H1 (cell line): ENCODE results near the gene RHEB. TPM values are rescaled to one million over a fixed set of nuclear protein-coding genes. Genes with fewer than 3 reads are reported as not detected.

Experiments
- CTCF ChIA-PET: fragments of 300-600 bp; sonication (Branson Sonifier 250); formaldehyde crosslinking; loops from one replicate; lab custom pipeline; 2021; ENCODE audit not compliant: partially characterized antibody; lab: Charles Lee
- POLR2A ChIA-PET: fragments of 300-600 bp; sonication (Branson Sonifier 250); formaldehyde crosslinking; loops from one replicate; lab custom pipeline; 2021; ENCODE audit warnings: inconsistent platforms; ENCODE audit not compliant: partially characterized antibody; lab: Charles Lee
- DNase-seq, 2 experiments: peaks; one replicate each; pipeline versions ENCODE4 v3.0.0 to v3.0.0-alpha.2; 2010 to 2022; ENCODE audit warnings: low spot score in 2 of 2, low read depth in 1 of 2, mixed read lengths in 1 of 2
- FAIRE-seq: peaks from 2 replicates; lab custom pipeline; 2011; peaks lifted over from hg19 to GRCh38; lab: Jason Lieb, UNC
- H2AFZ ChIP-seq: 2 replicates; pipeline ENCODE4 v1.8.1; 2012; ENCODE audit warnings: low read length, inconsistent platforms
- H2AK5ac ChIP-seq: 2 replicates; pipeline ENCODE4 v1.6.1; 2013; ENCODE audit warnings: low read depth, low read length
- H2BK120ac ChIP-seq: replicated peaks from 2 replicates; pipeline ENCODE3; 2013; ENCODE audit warnings: low read depth, low read length, inconsistent platforms
- H2BK12ac ChIP-seq: 2 replicates; pipeline ENCODE4 v1.6.1; 2013; ENCODE audit warnings: low read depth, low read length
- H2BK15ac ChIP-seq: 2 replicates; pipeline ENCODE4 v1.6.1; 2013; ENCODE audit warnings: low read length
- H2BK20ac ChIP-seq: 2 replicates; pipeline ENCODE4 v1.6.1; 2013; ENCODE audit warnings: low read length
- H2BK5ac ChIP-seq: 2 replicates; pipeline ENCODE4 v1.6.1; 2013; ENCODE audit warnings: low read depth, low read length
- H3K14ac ChIP-seq: 2 replicates; pipeline ENCODE4 v1.6.1; 2013; ENCODE audit warnings: inconsistent platforms; ENCODE audit not compliant: insufficient read length
- H3K18ac ChIP-seq: 2 replicates; pipeline ENCODE4 v1.6.1; 2013; ENCODE audit warnings: low read length; ENCODE audit errors: extremely low read depth
- H3K23ac ChIP-seq: 2 replicates; pipeline ENCODE4 v1.6.1; 2013; ENCODE audit warnings: inconsistent platforms; ENCODE audit not compliant: insufficient read length
- H3K23me2 ChIP-seq: 2 replicates; pipeline ENCODE4 v1.6.1; 2013; ENCODE audit warnings: low read depth, low read length
- H3K27ac ChIP-seq: 2 replicates; pipeline ENCODE4 v1.6.1; 2011; ENCODE audit warnings: low read depth, low read length, inconsistent platforms
- H3K27me3 ChIP-seq, 4 experiments: replicated peaks in 1 of 4; 1 replicate in 1 of 4; 2 replicates in 3 of 4; pipeline versions ENCODE4 v1.6.1 to v1.8.1; 2011 to 2013; ENCODE audit warnings: low read length in 3 of 4, mild to moderate bottlenecking in 3 of 4, inconsistent platforms in 2 of 4, mixed read lengths in 2 of 4, moderate library complexity in 1 of 4; ENCODE audit not compliant: control insufficient read depth in 3 of 4, insufficient read depth in 3 of 4; ENCODE audit errors: extremely low read depth in 1 of 4
- H3K36me3 ChIP-seq, 4 experiments: 2 replicates each; pipeline versions ENCODE4 v1.6.1 to v1.8.1; 2011 to 2013; ENCODE audit warnings: mild to moderate bottlenecking in 4 of 4, low read length in 3 of 4, moderate library complexity in 2 of 4, control low read depth in 1 of 4, inconsistent platforms in 1 of 4; ENCODE audit not compliant: insufficient read depth in 4 of 4, control insufficient read depth in 2 of 4
- H3K4ac ChIP-seq: replicated peaks from 2 replicates; pipeline ENCODE3; 2013; ENCODE audit warnings: low read length, low read depth, mixed read lengths, inconsistent platforms; ENCODE audit not compliant: insufficient read length
- H3K4me1 ChIP-seq, 4 experiments: replicated peaks in 1 of 4; 1 replicate in 1 of 4; 2 replicates in 3 of 4; pipeline versions ENCODE4 v1.6.1 to v1.8.1; 2011 to 2013; ENCODE audit warnings: low read length in 3 of 4, inconsistent platforms in 2 of 4, mixed read lengths in 1 of 4; ENCODE audit not compliant: insufficient read depth in 4 of 4, control insufficient read depth in 3 of 4
- H3K4me2 ChIP-seq, 2 experiments: 2 replicates each; pipeline versions ENCODE4 v1.6.1 to v1.8.1; 2011 to 2013; ENCODE audit warnings: low read depth in 2 of 2, low read length in 2 of 2, control low read depth in 1 of 2, inconsistent platforms in 1 of 2, mild to moderate bottlenecking in 1 of 2; ENCODE audit not compliant: insufficient read depth in 1 of 2
- H3K4me3 ChIP-seq, 4 experiments: fragments of 200-600, 300-600 bp in 1 of 4; sonication (generic), shearing (Covaris generic), sonication (Bioruptor Twin) in 1 of 4; 2 replicates each; pipeline versions ENCODE4 v1.5.1 to v1.8.1; 2011 to 2016; ENCODE audit warnings: low read length in 4 of 4, low read depth in 3 of 4, control low read depth in 2 of 4, inconsistent platforms in 2 of 4, mild to moderate bottlenecking in 2 of 4, mixed read lengths in 1 of 4, moderate library complexity in 1 of 4; ENCODE audit not compliant: insufficient read depth in 2 of 4; ENCODE audit errors: extremely low read depth in 1 of 4
- H3K56ac ChIP-seq: replicated peaks from 2 replicates; pipeline ENCODE3; 2013; ENCODE audit warnings: low read depth, mild to moderate bottlenecking, mixed read lengths, low read length, inconsistent platforms; ENCODE audit not compliant: insufficient read length
- H3K79me1 ChIP-seq: 2 replicates; pipeline ENCODE4 v1.6.1; 2013; ENCODE audit warnings: low read depth, low read length, control low read depth
- H3K79me2 ChIP-seq, 2 experiments: 2 replicates each; pipeline versions ENCODE4 v1.6.1 to v1.8.1; 2012 to 2013; ENCODE audit warnings: low read length in 2 of 2, mild to moderate bottlenecking in 2 of 2, inconsistent platforms in 1 of 2; ENCODE audit not compliant: insufficient read depth in 2 of 2, control insufficient read depth in 1 of 2
- H3K9ac ChIP-seq, 4 experiments: replicated peaks in 1 of 4; 1 replicate in 1 of 4; 2 replicates in 3 of 4; pipeline versions ENCODE4 v1.6.1 to v1.8.1; 2011 to 2013; ENCODE audit warnings: low read depth in 3 of 4, low read length in 3 of 4, control low read depth in 2 of 4, mild to moderate bottlenecking in 2 of 4, moderate library complexity in 2 of 4, inconsistent platforms in 1 of 4; ENCODE audit errors: extremely low read depth in 1 of 4
- H3K9me3 ChIP-seq, 2 experiments: 2 replicates each; pipeline versions ENCODE4 v1.6.1 to v1.8.1; 2012 to 2013; ENCODE audit warnings: mild to moderate bottlenecking in 2 of 2, moderate library complexity in 2 of 2, control low read depth in 1 of 2, inconsistent platforms in 1 of 2, low read depth in 1 of 2, low read length in 1 of 2, mixed read lengths in 1 of 2; ENCODE audit not compliant: insufficient read depth in 2 of 2
- H4K20me1 ChIP-seq, 2 experiments: replicated peaks in 1 of 2; 2 replicates each; pipeline versions ENCODE3 to v1.8.1; 2011 to 2013; ENCODE audit warnings: inconsistent platforms in 2 of 2, low read length in 2 of 2, mild to moderate bottlenecking in 1 of 2; ENCODE audit not compliant: insufficient read depth in 2 of 2, control insufficient read depth in 1 of 2
- H4K5ac ChIP-seq: 2 replicates; pipeline ENCODE4 v1.6.1; 2013; ENCODE audit warnings: low read length, low read depth, mixed read lengths, inconsistent platforms; ENCODE audit not compliant: insufficient read length
- H4K8ac ChIP-seq: 2 replicates; pipeline ENCODE4 v1.8.0; 2013; ENCODE audit warnings: mild to moderate bottlenecking, moderate library complexity, low read length, inconsistent platforms; ENCODE audit not compliant: insufficient read depth; ENCODE audit errors: extremely low read depth
- H4K91ac ChIP-seq: replicated peaks from 2 replicates; pipeline ENCODE3; 2013; ENCODE audit warnings: low read length, mixed read lengths, inconsistent platforms; ENCODE audit not compliant: insufficient read length
- CTBP2 ChIP-seq: IDR thresholded peaks from 2 replicates; pipeline ENCODE4 v1.7.0; 2011; ENCODE audit warnings: borderline replicate concordance, mild to moderate bottlenecking, moderate library complexity, mixed read lengths, low read length; ENCODE audit not compliant: insufficient read depth, insufficient read length
- SIRT6 ChIP-seq: IDR thresholded peaks from one replicate; pipeline ENCODE4 v1.7.1; 2012; ENCODE audit warnings: low read length, inconsistent platforms
- TCF12 ChIP-seq: IDR thresholded peaks from 2 replicates; pipeline ENCODE4 v1.6.1; 2011; ENCODE audit warnings: low read depth, mild to moderate bottlenecking, low read length
- WGBS, 2 experiments: shearing (Covaris generic) in 1 of 2; methylation state at CpG; one replicate each; pipeline versions ENCODE4 v1.1.6 to v1.1.7; 2013 to 2015; ENCODE audit warnings: low lambda C conversion rate in 2 of 2, mixed read lengths in 2 of 2, inconsistent platforms in 1 of 2, low coverage in 1 of 2, missing lambda C conversion rate in 1 of 2; ENCODE audit not compliant: insufficient replicate concordance in 2 of 2, insufficient coverage in 1 of 2, insufficient read length in 1 of 2; ENCODE audit errors: extremely low coverage in 1 of 2, missing lambda C conversion rate in 1 of 2; 5-methylcytosine and 5-hydroxymethylcytosine counted together
- polyA plus RNA-seq, 7 experiments: library from polyadenylated mRNA; depleted of rRNA in 3 of 7; stranded (reverse) in 5 of 7; unstranded in 2 of 7; fragments of >200 nt in 5 of 7; fragments of 200-250 nt in 2 of 7; gene quantifications; 1 replicate in 5 of 7; 2 replicates in 1 of 7; 4 replicates in 1 of 7; pipeline versions ENCODE4 v1.2.1 to v1.2.3, GENCODE V29; 2011 to 2013; ENCODE audit warnings: missing spikeins in 2 of 7, mixed read lengths in 2 of 7
- total RNA-seq: library from RNA; stranded (reverse); fragmentation: NEBNext Ultra II Directional; extraction: Animal tissue kit (Norgen Biotek cat#: 25700); gene quantifications from 2 replicates; pipeline ENCODE4 v1.2.1, GENCODE V29; 2021

RHEB gene
- total and polyA plus RNA-seq, 2 of the 8 experiments (the other 6 are each of a cell fraction or from before 2014, with no cell fraction given): 60.8 to 132 TPM

- Histone ChIP-seq H3K23me2 (no peaks in the 10 kb centered on the region), H3K4me3 (no peak overlapping the region), H3K18ac (peak overlapping the region; percentile 38; the same call in 1 of the 2 replicates), H4K20me1 (no peaks in the 10 kb centered on the region), H3K27ac (no peak overlapping the region), H3K4me2 (0 out of 4 replicates have a peak overlapping the region, but pooled peaks of 1 of the 2 experiments have one; percentile 20), H3K4ac (no peak overlapping the region), H4K91ac (peak overlapping the region; percentile 13), H3K9ac (no peak overlapping the region), H3K9me3 (no peaks in the 10 kb centered on the region), H3K14ac (no peak overlapping the region), H3K23ac (no peak overlapping the region), H3K27me3 (no peaks in the 10 kb centered on the region), H2BK12ac (peak overlapping the region; percentile 35; the same call in 1 of the 2 replicates), H2BK20ac (no peak overlapping the region), H3K79me2 (no peaks in the 10 kb centered on the region), H2AFZ (no peak overlapping the region), H3K4me1 (peaks cover 5 to 20% (median 11%) of the 10 kb centered on the region in 4 experiments), H4K8ac (no peak overlapping the region), H3K56ac (no peak overlapping the region), H3K36me3 (no peaks in the 10 kb centered on the region), H2BK120ac (no peak overlapping the region), H2BK5ac (no peak overlapping the region), H2AK5ac (no peak overlapping the region; the same call in 1 of the 2 replicates), H4K5ac (no peak overlapping the region), H3K79me1 (no peaks in the 10 kb centered on the region; the same call in 1 of the 2 replicates), H2BK15ac (peak overlapping the region; percentile 54; the same call in 1 of the 2 replicates)
- WGBS, 2 experiments: 84% methylated on average over 12 of the region's 13 CpGs; no CpG with 5 or more reads in 1 of the 2 experiments
- no peak for TF ChIP-seq SIRT6
- TF ChIP-seq TCF12: no peak
- TF ChIP-seq CTBP2: no peak
- ChIA-PET POLR2A (no interaction called here), CTCF (interaction anchor here (1.4 to 2.2 kb wide), 2 partner anchors 9 to 20 kb away, joined by 4 to 5 read pairs; no protein-coding TSS in a partner anchor)
- FAIRE-seq: no peak
- DNase-seq: peak in 1 of 2 experiments; percentile 45
These were observed 91.1 kb downstream of the RHEB start for GRCh38 chr7:151428378-151429236.
